KMS-11 (cell line): ENCODE data around the gene NUDT4.

Experiments used
- H2AFZ ChIP-seq: fragments of 200-600 bp; sonication (generic); 2 replicates; pipeline ENCODE4 v1.6.1; 2016; ENCODE audit warnings: antibody characterized with exemption, mixed run types, low read depth
- H3K27ac ChIP-seq: fragments of 200-600 bp; sonication (generic); 2 replicates; pipeline ENCODE4 v1.6.1; 2016; ENCODE audit warnings: mild to moderate bottlenecking, mixed run types
- H3K27me3 ChIP-seq: fragments of 200-600 bp; sonication (generic); 2 replicates; pipeline ENCODE4 v1.6.1; 2017; ENCODE audit warnings: mild to moderate bottlenecking, low read depth, mixed run types, moderate library complexity; ENCODE audit not compliant: insufficient read depth
- H3K36me3 ChIP-seq: fragments of 200-600 bp; sonication (generic); 2 replicates; pipeline ENCODE4 v1.6.1; 2017; ENCODE audit warnings: mild to moderate bottlenecking, mixed run types; ENCODE audit not compliant: insufficient read depth
- H3K4me1 ChIP-seq: fragments of 200-600 bp; sonication (generic); 2 replicates; pipeline ENCODE4 v1.6.1; 2016; ENCODE audit warnings: mild to moderate bottlenecking, low read depth, mixed run types; ENCODE audit not compliant: poor library complexity, severe bottlenecking
- H3K4me2 ChIP-seq: fragments of 200-600 bp; sonication (generic); 2 replicates; pipeline ENCODE4 v1.7.0; 2016; ENCODE audit warnings: mild to moderate bottlenecking, mixed run types
- H3K4me3 ChIP-seq: fragments of 200-600 bp; sonication (generic); IDR thresholded peaks from 2 replicates; pipeline ENCODE4 v1.6.1; 2017; ENCODE audit warnings: low read depth, low read length, mixed read lengths; ENCODE audit not compliant: insufficient read depth
- H3K79me2 ChIP-seq: fragments of 200-600 bp; sonication (generic); 2 replicates; pipeline ENCODE4 v1.6.1; 2016; ENCODE audit warnings: low read depth, mixed run types; ENCODE audit not compliant: insufficient read depth
- H3K9ac ChIP-seq: fragments of 200-600 bp; sonication (generic); 2 replicates; pipeline ENCODE4 v1.6.1; 2016; ENCODE audit warnings: mild to moderate bottlenecking, mixed run types
- H4K20me1 ChIP-seq: fragments of 200-600 bp; sonication (generic); 2 replicates; pipeline ENCODE4 v1.6.1; 2016; ENCODE audit warnings: mild to moderate bottlenecking, mixed run types; ENCODE audit not compliant: insufficient read depth
- CTCF ChIP-seq: fragments of 200-600 bp; sonication (generic); conservative IDR thresholded peaks from 2 replicates; pipeline ENCODE4 v1.6.1; 2017; ENCODE audit warnings: low read depth, mild to moderate bottlenecking, antibody characterized with exemption, low read length, moderate library complexity, mixed read lengths

The NUDT4 gene

GRCh38 chr12:93368766-93369165 lies 9.0 kb upstream of the NUDT4 start:
- H3K4me2 ChIP-seq = no peak overlapping the region
- H3K79me2 ChIP-seq = no peaks in the 10 kb centered on the region
- no peak overlapping the region for H3K27ac ChIP-seq
- no peaks in the 10 kb centered on the region for H3K4me1 ChIP-seq
- H4K20me1 ChIP-seq = no peaks in the 10 kb centered on the region
- H2AFZ ChIP-seq = no peak overlapping the region
- no peaks in the 10 kb centered on the region for H3K36me3 ChIP-seq
- no peak for TF ChIP-seq CTCF
- H3K4me3 ChIP-seq = no peak overlapping the region
- no peaks in the 10 kb centered on the region for H3K27me3 ChIP-seq
- no peak overlapping the region for H3K9ac ChIP-seq

DNA sequence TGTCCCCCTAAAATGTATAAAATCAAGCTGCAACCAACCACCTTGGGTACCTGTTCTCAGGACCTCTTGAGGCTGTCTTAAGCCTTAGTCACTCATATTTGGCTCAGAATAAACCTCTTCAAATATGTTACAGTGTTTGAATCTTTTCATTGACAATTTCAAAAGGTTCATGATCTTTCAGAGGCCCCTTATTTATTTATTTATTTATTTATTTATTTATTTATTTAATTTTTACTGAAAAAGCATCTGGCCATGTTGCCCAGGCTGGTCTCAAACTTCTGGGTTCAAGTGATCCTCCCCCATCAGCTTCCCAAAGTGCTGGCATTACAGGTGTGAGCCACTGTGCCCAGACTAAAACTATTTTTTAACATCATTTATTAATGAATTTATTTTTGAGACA lies 8.2 kb upstream of the NUDT4 start:
- H3K36me3 ChIP-seq = no peaks in the 10 kb centered on the region
- H2AFZ ChIP-seq = no peak overlapping the region
- H3K4me3 ChIP-seq = no peak overlapping the region
- no peak overlapping the region for H3K27ac ChIP-seq
- no peaks in the 10 kb centered on the region for H3K27me3 ChIP-seq
- no peaks in the 10 kb centered on the region for H4K20me1 ChIP-seq
- H3K9ac ChIP-seq = no peak overlapping the region
- H3K4me1 ChIP-seq = no peaks in the 10 kb centered on the region
- no peak for TF ChIP-seq CTCF
- no peaks in the 10 kb centered on the region for H3K79me2 ChIP-seq
- no peak overlapping the region for H3K4me2 ChIP-seq

DNA sequence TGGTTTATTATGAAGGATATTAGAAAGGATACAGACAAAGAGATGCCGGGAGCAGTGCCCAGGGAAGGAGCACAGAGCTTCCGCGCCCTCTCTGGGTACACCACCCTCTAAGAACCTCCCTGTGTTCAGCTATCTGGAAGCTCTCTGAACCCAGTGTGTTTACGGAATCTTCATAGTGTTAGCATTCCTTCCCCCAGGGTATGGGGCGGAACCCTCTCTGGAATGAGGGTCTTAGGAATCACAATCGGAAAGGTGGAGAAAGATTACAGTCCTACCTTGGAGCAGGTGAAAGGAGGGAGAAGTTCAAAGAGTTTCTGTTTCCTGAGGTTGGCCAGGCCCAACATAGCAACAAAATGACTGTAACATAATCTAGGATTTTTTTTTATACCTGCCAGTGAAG lies 6.8 kb upstream of the NUDT4 start:
- Histone ChIP-seq H3K4me3 (no peak overlapping the region), H3K4me1 (no peaks in the 10 kb centered on the region), H3K27me3 (no peaks in the 10 kb centered on the region), H3K9ac (no peak overlapping the region), H3K4me2 (no peak overlapping the region), H2AFZ (no peak overlapping the region), H3K36me3 (no peaks in the 10 kb centered on the region), H4K20me1 (no peaks in the 10 kb centered on the region), H3K79me2 (no peaks in the 10 kb centered on the region), H3K27ac (no peak overlapping the region)
- TF ChIP-seq CTCF = no peak

- TF ChIP-seq CTCF = no peak
- Histone ChIP-seq H3K4me3 (no peak overlapping the region), H4K20me1 (no peaks in the 10 kb centered on the region), H3K79me2 (peaks cover 8% of the 10 kb centered on the region), H3K4me2 (no peak overlapping the region), H3K27ac (no peak overlapping the region), H3K36me3 (no peaks in the 10 kb centered on the region), H3K27me3 (no peaks in the 10 kb centered on the region), H3K4me1 (peaks cover 2% of the 10 kb centered on the region), H2AFZ (no peak overlapping the region), H3K9ac (no peak overlapping the region)
These were observed 3.6 kb upstream of the NUDT4 start for GRCh38 chr12:93373961-93374656.
